Measurements from ENCODE around the gene SLC25A43.
"Not testable (repeated sequence)": the region's sequence is repeated elsewhere in the genome, so short reads cannot be mapped to it uniquely, and the experiment has no call there.

The SLC25A43 gene
- 9.8 to 11.7 reads per million in 2 experiments for total RNA-seq

DNA sequence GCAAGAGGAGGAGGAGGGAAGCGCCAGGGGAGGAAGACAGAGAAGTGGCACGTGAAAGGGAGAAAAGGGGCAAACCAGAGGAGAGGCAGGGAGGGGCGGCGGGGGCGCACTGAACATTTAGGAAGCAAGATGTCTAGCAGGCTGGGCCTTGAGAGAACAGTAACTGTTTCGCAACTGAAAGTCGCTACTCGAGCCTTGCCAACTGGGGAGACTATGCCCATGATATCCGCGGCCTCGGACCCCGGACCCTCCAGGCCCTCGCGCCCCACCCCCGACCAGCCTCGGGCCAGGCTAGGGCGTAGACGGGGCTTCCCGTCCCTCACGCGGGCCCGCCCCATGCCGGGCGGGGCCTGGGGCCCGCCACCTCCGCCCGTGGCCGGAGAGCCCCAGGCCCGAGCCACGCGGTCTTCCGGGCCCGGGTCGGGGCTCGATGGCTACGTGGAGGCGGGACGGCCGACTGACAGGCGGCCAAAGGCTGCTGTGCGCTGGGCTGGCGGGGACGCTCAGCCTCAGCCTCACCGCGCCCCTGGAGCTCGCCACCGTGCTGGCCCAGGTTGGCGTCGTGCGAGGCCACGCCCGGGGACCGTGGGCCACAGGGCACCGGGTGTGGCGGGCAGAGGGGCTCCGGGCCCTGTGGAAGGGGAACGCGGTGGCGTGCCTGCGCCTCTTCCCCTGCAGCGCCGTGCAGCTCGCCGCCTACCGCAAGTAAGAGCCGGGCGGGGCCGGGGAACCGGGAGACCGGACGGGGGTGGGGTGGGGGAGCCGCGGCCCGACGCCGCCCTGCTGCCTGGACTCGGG is at the start of gene SLC25A43:
Gene SLC25A43 (plus strand): TSS at position 363 of the 798 bp plus-strand sequence. CDS start 68 bp downstream, at position 431.
- no peak for DNase-seq (ENCODE audit: low read depth)

DNA sequence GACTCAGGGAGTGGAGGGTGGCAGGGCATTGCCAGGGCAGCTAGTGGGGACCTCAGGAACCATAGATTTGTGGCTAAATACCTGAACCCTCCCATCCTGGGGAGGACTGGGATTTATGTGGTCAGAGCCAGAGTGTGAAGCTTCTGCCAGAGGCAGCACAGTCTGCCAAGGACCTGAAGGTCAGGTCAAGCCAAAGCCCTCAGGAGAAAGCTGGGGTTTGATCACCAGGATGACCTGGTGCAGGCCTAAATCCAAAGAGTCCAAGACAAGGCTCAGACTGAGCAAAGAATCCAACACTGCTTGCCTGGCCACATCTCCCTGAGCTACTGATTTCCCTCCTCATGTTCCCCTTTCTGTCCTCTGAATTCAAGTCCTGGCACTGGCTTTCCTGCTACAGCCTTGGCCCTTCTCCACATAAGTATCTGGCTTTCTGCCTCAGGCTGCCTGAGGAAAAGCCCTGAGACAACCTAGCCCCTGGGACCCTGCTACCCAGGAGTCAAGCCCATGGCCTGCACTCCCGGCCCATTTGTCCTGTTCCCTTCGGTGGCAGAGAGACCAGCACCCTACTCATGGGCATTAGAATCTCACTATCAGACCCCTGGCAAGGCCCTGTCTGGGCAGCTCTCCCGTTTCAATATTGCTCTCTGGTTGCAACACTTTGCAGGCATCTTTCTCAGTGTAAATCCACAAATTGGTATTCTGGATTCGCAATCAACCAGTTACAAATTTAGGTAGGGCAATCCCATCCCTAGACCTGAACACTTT is 39.3 kb upstream of the SLC25A43 start:
- no peak for DNase-seq (ENCODE audit: low read depth)

DNA sequence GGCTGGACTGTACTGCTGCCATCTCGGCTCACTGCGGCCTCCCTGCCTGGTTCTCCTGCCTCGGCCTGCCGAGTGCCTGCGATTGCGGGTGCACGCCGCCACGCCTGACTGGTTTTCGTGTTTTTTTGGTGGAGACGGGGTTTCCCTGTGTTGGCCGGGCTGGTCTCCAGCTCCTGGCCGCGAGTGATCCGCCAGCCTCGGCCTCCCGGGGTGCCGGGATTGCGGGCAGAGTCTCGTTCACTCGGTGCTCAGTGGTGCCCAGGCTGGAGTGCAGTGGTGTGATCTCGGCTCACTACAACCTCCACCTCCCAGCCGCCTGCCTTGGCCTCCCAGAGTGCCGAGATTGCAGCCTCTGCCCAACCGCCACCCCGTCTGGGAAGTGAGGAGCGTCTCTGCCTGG is 37.7 kb upstream of the SLC25A43 start:
- not testable (repeated sequence) for DNase-seq (ENCODE audit: low read depth)

DNA sequence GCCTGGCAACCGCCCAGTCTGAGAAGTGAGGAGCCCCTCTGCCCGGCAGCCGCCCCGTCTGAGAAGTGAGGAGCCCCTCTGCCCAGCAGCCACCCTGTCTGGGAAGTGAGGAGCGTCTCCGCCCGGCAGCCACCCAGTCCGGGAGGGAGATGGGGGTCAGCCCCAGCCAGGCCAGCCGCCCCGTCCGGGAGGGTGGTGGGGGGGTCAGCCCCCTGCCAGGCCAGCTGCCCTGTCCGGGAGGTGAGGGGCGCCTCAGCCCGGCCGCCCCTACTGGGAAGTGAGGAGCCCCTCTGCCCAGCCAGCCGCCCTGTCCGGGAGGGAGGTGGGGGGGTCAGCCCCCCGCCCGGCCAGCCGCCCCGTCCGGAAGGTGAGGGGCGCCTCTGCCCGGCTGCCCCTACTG is 37.1 kb upstream of the SLC25A43 start:
- not testable (repeated sequence) for DNase-seq (ENCODE audit: low read depth)

DNA sequence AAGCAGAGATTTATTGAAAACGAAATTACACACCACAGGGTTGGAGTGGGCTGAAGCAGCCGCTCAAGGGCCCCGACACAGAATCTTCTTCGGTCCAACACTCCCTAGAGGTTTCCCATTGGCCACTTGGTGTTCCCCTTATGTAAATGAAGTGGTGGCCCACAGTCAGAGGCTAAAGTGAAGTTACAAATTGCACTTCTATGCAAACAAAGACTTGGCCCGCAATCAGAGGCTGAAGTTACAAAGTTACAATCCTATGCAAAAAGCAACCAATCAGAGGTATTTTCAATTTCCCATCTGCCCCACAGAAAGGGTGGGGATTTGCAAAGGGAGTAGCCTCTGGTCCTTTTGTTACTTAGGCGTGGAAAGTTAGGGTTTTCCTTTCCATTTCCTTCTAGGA is 35.7 kb upstream of the SLC25A43 start:
- DNase-seq (ENCODE audit: low read depth): no peak

DNA sequence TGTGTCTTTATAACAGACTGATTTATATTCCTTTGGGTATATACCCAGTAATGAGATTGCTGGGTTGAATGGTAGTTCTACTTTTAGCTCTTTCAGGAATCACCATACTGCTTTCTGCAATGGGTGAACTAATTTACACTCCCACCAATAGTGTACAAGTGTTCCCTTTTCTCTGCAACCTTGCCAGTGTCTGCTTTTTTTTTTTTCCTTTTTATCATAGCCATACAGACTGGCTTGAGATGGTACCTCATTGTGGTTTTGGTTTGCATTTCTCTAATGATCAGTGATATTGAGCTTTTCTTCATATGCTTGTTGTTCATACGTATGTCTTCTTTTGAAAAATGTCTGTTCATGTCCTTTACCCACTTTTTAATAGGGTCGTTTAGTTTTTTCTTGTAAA is 27.3 kb upstream of the SLC25A43 start:
- DNase-seq (ENCODE audit: low read depth): not testable (repeated sequence)

DNA sequence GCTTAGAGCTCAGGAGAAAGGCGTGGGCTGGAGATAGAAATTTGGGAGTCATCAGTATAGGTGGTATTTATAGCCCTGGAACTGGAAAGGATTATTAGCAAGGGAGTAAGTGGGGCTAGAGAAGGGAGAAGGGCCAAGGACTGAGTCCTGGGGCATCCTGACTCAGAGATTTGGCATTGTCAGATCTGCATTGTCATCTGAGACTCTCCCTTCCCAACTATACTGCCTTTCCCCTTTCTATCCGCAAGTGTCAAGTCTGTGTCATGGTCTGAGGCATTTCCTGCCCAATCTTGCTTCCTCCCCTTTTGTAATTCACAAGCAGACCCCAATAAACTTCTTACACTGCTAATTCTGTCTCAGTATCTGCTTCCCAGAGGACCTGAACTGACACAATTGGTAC is 24.4 kb upstream of the SLC25A43 start:
- no peak for DNase-seq (ENCODE audit: low read depth)

DNA sequence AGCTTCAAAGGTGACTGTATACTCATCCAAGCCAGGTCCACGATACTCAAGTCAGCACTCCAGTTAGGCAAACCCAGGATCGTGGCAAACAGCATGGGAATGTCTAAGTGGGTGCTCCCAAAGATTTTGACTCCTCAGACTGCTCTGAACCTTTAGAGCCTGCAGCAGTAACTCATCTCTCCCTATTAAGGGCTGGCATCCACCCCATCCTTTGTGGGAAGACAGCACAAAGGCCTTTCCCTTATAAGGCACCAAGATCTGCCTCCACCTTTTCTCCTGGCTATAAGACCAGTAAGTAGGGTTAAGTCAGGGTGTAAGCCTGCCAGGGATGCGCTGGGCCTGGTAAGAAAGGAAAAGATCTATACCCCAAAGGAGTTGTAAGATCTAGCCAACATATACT is 23.6 kb upstream of the SLC25A43 start:
- no peak for DNase-seq (ENCODE audit: low read depth)

DNA sequence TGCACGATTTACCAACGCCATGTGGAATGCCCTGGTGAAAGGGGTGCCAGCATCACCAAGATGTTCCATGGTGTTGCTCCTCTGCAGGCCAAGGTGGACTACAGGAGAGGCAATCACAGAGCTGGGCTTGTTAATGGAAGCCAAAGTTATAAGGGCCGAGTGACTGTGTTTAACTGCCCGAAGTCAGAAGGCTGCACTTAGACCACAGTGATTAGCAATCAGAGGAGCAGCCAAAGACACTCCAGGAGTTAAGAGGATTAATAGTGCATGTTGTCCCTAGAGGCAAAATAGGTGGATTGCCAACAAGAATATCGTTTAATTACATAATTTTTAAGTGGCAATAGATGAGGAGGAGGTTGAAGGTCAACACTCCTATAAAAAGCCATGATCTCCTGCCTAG is 22.8 kb upstream of the SLC25A43 start:
- no peak for DNase-seq (ENCODE audit: low read depth)

DNA sequence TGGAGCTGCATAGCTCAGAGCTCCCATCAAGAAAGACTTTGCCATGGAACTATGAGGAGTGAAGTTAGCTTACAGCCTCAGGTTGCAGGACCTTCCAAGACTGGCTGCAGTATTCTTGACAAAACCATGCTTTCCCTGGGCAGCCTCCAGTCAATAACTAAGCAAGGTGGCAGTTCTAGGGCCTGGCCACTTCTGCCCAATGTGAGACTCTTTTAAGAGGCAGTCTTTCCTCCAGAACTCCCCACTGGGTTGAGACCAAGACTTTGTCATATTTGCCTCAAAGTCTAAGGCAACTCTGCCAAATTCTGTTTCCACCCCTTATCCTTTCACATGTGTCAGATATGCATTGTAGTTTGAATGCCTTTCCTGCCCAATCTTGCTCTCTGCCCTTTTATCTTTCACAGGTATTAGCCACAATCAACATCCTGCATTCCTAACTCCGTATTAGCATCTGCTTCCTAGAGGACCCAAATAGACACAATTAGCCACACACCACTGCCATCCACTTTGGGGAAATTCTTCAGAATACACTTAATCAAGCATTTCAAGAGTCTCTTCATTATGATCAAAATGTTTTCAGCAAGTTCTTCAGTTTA is 17.7 kb upstream of the SLC25A43 start:
- DNase-seq (ENCODE audit: low read depth): no peak

DNA sequence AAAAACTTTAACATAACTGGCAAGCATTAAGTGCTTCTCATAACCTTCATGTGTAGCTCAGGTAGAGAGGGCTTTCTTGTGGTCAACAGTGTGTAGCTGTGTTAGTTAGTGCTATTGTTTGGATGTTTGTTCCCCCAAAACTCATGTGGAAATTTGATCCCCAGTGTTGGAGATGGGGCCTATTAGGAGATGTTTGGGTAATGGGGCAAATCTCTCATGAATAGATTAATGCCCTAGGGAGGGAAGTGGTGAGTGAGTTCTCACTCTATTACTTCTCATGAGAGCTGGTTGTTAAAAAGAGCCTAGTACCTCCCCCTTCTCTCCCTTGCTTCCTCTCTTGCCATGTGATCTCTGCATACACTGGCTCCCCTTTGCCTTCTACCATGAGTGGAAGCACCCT is 16.5 kb upstream of the SLC25A43 start:
- DNase-seq (ENCODE audit: low read depth): no peak

DNA sequence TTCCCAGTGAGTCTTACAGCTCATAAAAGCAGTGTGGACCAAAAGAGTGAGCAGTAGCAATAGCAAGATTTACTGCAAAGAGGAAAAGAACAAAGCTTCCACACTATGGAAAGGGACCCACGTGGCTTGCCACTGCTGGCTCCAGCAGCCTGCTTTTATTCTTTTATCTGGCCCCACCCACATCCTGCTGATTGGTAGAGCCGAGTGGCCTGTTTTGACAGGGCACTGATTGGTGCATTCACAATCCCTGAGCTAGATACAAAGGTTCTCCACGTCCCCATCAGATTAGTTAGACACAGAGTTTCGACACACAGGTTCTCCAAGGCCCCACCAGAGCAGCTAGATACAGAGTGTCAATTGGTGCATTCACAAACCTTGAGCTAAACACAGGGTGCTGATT is 12.5 kb upstream of the SLC25A43 start:
- DNase-seq (ENCODE audit: low read depth): not testable (repeated sequence)

DNA sequence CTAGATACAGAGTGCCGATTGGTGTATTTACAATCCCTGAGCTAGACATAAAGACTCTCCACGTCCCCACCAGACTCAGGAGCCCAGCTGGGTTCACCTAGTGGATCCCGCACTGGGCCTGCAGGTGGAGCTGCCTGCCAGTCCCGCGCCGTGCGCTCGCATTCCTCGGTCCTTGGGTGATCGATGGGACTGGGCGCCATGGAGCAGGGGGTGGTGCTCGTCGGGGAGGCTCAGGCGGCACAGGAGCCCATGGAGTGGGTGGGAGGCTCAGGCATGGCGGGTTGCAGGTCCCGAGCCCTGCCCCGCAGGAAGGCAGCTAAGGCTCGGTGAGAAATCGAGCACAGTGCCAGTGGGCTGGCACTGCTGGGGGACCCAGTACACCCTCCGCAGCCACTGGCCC is 11.7 kb upstream of the SLC25A43 start:
- not testable (repeated sequence) for DNase-seq (ENCODE audit: low read depth)

DNA sequence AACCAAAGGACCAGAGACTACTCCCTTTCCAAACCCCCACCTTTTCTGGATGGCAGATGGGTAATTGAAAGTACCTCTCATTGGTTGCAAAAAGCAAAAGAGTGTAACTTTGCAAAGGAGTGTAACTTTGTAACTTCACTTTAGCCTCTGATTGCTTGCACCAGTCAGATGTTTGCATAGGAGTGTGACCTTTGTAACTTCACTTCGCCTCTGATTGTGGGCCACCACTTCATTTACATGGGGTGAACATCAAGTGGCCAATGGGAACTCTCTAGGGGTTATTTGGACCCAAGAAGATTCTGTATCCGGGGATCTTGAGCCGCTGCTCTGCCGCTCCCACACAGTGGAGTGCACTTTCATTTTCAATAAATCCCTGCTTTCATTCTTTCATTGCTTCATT is 9.9 kb upstream of the SLC25A43 start:
- DNase-seq (ENCODE audit: low read depth): no peak

DNA sequence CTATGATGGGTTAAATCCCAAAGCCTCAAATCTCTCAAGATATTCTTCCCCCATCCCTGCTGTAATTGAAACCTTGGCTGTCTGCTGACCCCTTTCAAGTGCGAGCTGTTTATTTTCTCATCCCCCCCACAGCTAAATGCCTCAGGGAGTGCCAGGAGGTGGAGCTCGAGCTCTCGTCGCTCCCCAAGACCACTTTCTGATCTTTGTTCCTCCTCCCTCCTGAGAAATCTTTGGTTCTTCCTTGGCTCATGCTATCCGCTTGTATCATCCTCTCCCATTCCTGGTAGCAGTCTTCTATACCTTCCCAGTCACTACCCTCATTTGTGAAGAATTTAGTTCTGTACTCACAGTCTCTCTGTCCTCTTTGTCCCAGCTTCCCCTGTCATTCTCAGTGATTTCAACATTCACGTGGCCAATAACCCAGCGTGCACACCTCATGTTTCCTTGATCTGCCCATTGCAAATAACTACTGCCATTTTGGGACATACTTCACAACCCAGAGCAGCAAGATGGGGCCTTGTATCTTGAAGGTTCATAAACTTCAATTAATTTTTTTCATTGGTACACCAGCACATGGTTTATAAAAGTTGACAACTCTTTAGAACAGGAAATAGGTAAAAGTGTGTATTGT is 9.2 kb upstream of the SLC25A43 start:
- DNase-seq (ENCODE audit: low read depth): no peak

DNA sequence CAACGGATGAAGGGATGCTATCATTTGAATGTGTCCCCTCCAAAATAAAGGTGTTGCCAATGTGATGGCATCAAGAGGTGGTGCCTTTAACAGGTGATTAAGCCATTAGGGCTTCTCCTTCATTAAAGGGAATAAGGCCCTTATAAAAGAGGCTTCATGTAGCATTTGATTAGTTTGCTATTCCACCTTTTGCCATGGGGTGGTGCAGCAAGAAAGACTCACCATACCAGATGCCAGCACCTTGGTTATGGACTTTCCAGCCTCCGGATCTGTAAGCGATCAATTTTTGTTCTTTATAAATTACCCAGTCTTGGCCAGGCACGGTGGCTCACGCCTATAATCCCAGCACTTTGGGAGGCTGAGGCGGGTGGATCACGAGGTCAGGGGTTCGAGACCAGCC is 7.9 kb upstream of the SLC25A43 start:
- DNase-seq (ENCODE audit: low read depth): no peak

DNA sequence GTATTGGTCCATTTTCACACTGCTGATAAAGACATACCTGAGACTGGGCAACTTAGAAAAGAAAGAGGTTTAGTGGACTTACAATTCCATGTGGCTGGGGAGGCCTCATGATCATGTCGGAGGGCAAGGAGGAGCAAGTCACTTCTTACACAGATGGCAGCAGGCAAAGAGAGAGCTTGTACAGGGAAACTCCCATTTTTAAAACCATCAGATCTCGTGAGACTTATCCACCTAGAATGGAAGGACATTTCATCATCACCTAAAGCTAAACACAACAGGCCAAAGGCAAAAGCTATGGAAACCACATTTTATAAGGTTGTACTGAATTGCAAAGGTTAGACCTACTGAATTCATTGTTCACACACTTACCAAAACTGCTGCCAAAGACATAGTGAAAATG is 6.0 kb upstream of the SLC25A43 start:
- no peak for DNase-seq (ENCODE audit: low read depth)

DNA sequence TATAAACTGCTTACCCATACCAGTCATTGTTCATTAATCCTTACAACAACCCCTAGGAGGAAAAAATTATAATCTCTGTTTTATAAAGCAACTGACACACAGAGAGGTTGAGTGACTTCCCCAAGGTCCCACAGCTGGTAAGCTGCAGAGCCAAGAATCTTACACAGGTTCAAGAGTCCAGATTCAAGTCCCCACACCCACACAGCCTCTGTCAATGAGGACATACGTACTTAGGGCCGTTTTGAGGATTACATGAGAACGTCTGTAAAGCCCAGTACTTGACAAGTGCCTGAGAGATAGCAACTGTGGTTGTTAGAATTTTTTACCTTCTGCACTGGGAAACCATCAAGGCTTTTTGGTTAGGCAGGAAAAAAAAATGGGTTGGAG is 556 bp upstream of the SLC25A43 start:
- DNase-seq (ENCODE audit: low read depth): no peak

DNA sequence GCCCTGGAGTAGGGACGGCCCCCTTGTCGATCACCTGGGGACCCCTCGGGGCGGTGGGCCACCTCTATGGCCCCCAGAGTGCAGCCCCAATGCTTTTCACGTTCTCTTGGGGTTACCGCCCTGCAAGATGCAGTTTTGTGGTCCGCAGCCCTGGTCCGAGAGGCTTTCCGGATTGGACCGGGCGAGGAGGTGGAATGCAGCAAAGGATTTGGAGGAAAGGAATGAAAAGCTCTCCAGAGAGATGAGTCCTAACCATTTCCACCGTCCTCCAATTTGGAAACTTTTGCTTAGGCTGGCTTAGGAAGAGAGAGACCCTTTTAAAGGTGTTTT is 601 bp downstream of the SLC25A43 start:
- DNase-seq (ENCODE audit: low read depth): no peak

DNA sequence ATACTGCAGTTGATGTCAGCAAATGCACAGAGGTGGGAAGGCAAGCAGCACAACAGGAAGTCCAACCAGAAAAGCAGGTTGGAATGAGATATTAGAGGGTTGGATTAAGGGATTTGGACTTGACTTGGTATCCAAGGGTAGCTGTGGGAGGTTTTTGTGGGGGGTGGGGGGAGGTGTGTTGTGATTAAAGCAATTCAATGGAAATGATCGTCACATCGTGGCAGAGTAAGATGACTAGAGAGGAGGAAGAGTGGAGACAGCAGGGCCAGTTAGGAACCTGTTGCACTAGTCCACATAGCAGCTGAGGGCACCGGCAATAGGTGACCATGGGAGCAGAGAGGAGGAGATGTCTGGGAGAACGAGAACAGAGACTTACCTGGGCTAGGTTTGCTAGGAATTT is 2.4 kb downstream of the SLC25A43 start:
- no peak for DNase-seq (ENCODE audit: low read depth)

DNA sequence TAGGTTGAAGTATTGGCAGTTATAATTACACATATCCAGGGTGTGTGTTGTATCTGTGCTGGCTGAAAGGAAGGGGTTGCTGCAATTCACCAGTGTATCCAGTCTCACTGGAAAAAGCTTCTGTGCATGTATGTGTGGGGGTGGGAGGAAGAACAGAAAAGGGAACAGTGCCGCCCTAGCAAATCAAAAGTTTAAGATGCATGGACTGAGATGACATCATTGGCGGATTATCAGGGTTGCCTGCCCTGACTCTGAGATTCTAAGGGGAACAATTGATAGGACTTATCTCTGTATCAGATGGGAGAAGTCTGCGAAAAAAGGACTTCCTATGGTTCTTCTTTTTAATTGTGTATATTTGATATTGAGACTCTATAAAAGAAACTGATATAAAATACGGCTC is 3.5 kb downstream of the SLC25A43 start:
- no peak for DNase-seq (ENCODE audit: low read depth)

DNA sequence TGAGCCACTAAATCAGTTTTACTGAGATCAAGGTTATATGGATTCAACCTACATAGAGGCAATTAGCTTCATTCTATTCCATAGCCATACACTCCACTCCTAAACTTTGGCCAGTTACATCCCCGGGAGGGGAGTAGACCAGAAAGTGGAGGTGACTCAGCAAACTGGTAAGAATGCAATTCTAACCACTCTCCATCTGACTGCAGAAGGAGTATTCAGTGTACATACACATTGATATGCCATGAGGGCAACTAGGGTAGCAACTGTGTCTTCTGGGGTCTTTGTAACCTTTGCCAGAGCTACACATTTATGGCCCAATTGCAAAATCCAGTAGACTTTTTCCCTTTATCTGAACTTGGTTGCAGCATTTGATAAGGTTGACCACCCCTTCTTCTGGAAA is 7.6 kb downstream of the SLC25A43 start:
- no peak for DNase-seq (ENCODE audit: low read depth)

DNA sequence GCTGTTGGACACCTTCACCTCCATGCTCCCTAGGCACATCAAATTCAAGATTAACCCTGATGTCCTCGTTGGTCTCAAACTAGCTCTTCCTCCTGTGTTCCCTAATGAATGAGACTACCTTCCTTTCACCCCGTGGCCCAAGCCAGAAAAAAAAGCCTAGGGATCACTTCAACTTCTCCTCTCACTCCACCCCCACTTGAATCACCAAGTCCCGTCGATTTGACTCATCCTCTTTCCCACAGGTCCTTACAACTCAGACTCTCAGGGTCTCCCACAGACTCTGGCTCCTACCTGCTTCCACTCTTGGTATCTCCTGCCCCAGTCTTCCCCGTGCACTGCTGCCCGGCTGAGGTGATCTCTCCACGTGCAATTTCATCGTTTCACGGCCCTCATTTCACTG is 8.5 kb downstream of the SLC25A43 start:
- DNase-seq (ENCODE audit: low read depth): no peak

Measured in T follicular helper cell (primary cell).